Stimulated activated CD8-positive, alpha-beta memory T cell treated with anti-CD3 and anti-CD28 coated beads, Interleukin-12 subunit alpha, Interleukin-12 subunit beta, amount 100 ng/mL, for 1 hour (primary cell): ENCODE measurements around the gene ZNF90.
"Not testable (repeated sequence)": the region's sequence is repeated elsewhere in the genome, so short reads cannot be mapped to it uniquely, and the experiment has no call there.

ENCODE experiments used
- DNase-seq: peaks from one replicate; pipeline ENCODE4 v3.0.0-alpha.2; 2020; ENCODE audit warnings: low read depth

Gene ZNF90

DNA sequence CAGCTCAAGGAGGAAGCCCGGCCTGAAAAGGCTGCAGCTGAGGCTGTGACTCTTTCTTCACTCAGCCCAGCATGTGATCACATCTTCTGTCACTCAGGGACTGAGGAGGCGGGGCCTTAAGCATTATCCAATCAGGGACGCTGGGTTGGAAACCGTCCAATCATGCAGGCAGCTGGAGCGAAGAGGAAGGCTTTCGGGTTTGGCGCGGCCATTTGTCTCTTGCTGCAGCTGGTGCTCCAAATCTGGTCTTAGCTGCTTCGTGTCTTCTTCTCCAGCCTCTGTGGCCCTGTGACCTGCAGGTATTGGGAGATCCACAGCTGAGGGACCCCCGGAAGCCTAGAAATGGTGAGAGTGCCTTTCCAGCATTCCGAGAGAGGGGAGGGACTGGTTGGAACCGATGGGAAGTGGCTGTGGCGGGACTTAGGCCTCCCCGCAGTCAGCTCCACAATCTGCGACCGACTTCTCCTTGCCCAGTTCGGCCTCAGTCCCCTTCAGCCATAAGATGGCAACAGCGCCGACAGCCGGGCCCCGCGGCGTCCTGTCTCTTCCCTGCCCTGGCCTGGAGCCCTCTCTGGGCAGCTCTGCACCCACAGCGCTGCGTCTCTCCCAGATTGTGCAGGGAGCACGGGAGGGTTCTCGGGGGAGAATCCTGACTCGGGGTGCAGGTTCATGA, at the start of gene ZNF90:
Gene ZNF90, plus strand, starts transcription at position 210 of the 673 bp plus-strand sequence. Its CDS starts 133 bp downstream, at position 343.
- peak; percentile 73 for DNase-seq

DNA sequence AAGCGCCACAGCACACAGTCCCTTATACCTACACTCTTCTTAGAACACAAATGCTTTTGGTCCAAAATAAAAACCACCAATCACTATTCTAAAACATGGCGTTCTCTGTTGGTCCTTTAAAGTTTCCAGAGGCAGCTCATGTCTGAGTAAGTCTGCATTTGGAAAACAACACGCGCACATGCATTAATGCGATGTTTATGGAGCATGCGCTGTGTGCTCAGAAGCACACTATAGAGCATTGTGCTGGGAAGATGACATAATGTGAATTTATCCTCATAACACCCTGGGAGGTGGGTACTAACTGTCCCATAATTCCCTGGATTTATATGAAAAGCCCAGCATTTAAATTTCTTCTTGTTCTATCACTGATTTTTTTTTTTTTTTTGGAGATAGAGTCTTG, 49.2 kb upstream of the ZNF90 start:
- no peak for DNase-seq

GRCh38 chr19:20035935-20036334, 41.9 kb upstream of the ZNF90 start:
- DNase-seq = no peak

GRCh38 chr19:20038358-20039202, 39.2 kb upstream of the ZNF90 start:
- no peak for DNase-seq

DNA sequence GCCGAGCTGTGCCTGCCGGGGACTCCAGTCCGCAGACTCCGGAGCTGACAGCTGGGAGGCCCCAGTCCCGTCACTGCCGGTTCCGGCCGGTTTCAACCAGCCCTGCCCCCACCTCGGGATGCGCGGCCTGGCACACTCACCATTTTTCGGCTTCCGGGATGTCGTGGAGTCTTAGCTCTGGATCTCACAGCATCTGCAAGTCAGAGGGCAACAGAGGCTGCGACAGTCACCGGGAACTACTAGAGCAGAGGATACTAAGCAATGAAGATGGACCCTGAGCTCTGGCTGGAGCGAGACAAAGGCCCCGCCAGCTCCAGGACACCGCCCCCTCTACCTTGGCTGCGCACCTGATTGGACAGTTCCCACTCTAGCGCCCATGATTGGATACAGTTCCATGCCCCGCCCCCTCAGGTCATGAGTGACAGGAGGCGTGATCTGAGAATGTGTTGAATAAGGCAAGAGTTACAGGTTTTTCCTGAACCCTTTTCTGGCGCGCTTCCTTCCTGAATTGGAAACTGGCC, 38.5 kb upstream of the ZNF90 start, which contains the start of gene ZNF682:
Gene ZNF682, minus strand, starts transcription at position 303 of the 521 bp plus-strand sequence. Its CDS starts 160 bp downstream, at position 143.
- DNase-seq = peak; percentile 89

DNA sequence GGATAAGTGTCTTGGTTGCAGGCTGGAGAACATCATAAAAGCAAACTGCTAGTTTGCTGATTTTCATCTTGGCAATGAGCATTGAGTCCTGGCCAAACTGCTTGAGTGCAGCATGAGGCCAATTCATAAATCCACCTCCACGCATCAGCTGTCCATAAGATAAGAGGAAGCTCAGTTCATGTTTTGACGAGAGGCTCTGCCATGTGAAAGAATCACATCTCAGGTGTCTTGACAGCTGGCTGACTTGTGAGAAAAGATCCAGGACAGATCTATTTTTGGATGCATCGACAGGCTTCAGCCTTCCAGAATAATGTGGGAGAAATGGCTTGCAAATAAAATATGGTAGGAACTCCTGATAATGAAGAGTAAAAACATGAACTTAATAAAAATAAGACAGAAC, 33.1 kb upstream of the ZNF90 start:
- DNase-seq = no peak

- DNase-seq = not testable (repeated sequence)
Measured at GRCh38 chr19:20045742-20046141, 32.1 kb upstream of the ZNF90 start.

GRCh38 chr19:20051841-20052768, 25.7 kb upstream of the ZNF90 start:
- DNase-seq = peak; percentile 27

DNA sequence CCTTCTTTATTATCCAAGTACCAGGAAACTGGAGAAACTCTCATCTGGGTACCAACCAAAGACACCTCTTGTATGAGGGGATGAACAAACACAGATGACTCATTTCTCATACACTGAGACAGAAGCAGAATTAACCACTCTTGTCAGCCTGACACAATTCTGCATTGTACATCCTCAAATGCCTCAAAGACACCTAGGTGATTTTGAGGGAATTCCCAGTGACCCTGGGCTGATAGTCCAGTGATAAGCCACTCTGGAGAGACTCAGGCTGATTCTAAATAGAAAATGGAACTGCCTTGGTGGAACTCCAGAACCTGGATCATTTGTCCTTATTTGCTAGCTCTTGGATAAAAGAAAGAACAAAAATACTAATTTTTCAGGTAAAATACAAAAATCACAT, 19.1 kb upstream of the ZNF90 start:
- DNase-seq = not testable (repeated sequence)

DNA sequence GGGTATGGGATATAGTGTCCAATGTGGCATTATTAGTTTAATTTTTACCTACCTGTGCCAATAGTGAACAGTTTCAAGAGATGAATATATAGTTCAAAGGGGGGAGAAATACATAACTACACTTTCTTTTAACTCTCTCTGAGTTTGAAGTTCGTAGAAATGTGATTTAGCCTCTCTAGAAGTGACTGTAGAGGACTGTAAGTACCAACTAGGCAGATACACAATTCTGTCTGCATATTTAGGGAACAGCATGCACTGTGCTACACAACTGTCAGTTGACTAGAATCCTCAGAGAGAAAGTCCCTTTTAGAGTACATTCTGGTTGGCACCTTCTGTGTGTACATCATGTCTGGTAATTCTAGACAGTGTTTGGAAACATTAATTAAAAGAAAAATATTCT, 17.5 kb upstream of the ZNF90 start:
- no peak for DNase-seq

GRCh38 chr19:20066861-20067260, 10.9 kb upstream of the ZNF90 start:
- no peak for DNase-seq

- DNase-seq = no peak
Measured at GRCh38 chr19:20067943-20068342, 9.9 kb upstream of the ZNF90 start.

GRCh38 chr19:20068559-20068958, 9.2 kb upstream of the ZNF90 start:
- not testable (repeated sequence) for DNase-seq

GRCh38 chr19:20070691-20071090, 7.1 kb upstream of the ZNF90 start:
- DNase-seq = no peak

GRCh38 chr19:20072936-20073335, 4.9 kb upstream of the ZNF90 start:
- DNase-seq = no peak

GRCh38 chr19:20078581-20079031, 806 bp downstream of the ZNF90 start:
- DNase-seq = no peak

DNA sequence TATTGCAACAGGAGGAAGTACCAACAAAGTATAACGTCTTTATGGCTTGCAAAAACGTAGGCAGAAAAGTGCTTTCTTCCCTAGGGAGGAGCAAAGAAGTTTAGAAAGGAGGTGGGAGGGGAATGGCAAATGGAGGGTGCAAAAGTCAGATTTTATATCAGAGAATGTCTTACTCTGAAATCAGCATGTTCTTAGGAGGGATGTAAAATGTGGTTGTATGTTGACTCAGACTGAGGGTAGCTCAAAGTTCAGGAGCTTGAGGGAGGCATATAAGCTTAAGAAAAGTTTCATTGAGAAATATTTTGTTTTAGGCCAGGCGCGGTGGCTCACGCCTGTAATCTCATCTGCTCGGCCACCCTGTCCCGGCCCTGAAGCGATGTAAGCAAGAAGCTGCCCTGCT, 1.7 kb downstream of the ZNF90 start:
- DNase-seq = no peak

DNA sequence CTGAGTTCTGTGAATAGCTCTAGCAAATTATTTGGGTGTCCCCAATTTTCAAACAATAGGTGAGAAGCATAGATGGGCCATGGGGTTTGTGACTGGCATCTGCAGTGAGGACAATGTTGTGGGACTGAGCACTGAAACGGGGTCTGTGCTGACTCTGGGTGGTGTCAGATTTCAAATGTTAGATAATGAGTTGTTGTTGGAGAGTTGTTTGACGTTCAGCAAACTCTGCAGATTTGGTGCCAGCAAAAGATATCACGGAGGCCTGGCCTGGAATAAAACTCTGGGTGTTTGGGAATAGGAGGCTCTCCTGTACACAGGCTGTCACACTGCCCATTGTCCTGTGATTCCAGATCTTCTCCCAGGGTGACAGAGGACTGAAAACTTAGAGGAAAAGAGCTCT, 2.9 kb downstream of the ZNF90 start:
- DNase-seq = no peak

GRCh38 chr19:20082232-20082833, 4.5 kb downstream of the ZNF90 start:
- not testable (repeated sequence) for DNase-seq

- not testable (repeated sequence) for DNase-seq
Measured at GRCh38 chr19:20082876-20083275, 5.1 kb downstream of the ZNF90 start.

- no peak for DNase-seq
Measured at GRCh38 chr19:20102097-20102496, 24.3 kb downstream of the ZNF90 start.
